Amygdala (tissue), 56 donors: ENCODE data around the gene GRIK5.
"Not testable (repeated sequence)": the region's sequence is repeated elsewhere in the genome, so short reads cannot be mapped to it uniquely, and the experiment has no call there.

Source experiments
- DNase-seq, 56 donors: peaks; one replicate each; lab custom pipeline; 2025; lab: John Stamatoyannopoulos, UW

GRIK5 gene

GRCh38 chr19:42053037-42053935 lies 16.7 kb downstream of the GRIK5 start:
- no peak for DNase-seq

GRCh38 chr19:42052241-42052863 lies 17.7 kb downstream of the GRIK5 start:
- DNase-seq, result no peak

GRCh38 chr19:42051166-42052115 lies 18.6 kb downstream of the GRIK5 start:
- DNase-seq, result no peak

GRCh38 chr19:42048992-42049391 lies 21.0 kb downstream of the GRIK5 start:
- no peak for DNase-seq

GRCh38 chr19:42045575-42045974 lies 24.4 kb downstream of the GRIK5 start:
- peak in 3 of 56 donors; percentile 14 to 26 (median 23) for DNase-seq

GRCh38 chr19:42042455-42043170 lies 27.4 kb downstream of the GRIK5 start:
- DNase-seq, result peak in 2 of 56 donors; percentile 21 to 32

GRCh38 chr19:42040491-42040890 lies 29.5 kb downstream of the GRIK5 start:
- DNase-seq, result not testable (repeated sequence)

- DNase-seq, result no peak
Measured at GRCh38 chr19:42040031-42040430, 30.0 kb downstream of the GRIK5 start.

- DNase-seq, result peak in 1 of 56 donors; percentile 37
Measured at GRCh38 chr19:42038666-42039065, 31.3 kb downstream of the GRIK5 start.

GRCh38 chr19:42037649-42038048 lies 32.4 kb downstream of the GRIK5 start:
- no peak for DNase-seq

GRCh38 chr19:42034640-42035391 lies 35.2 kb downstream of the GRIK5 start:
- peak in 37 of 56 donors; percentile 2 to 61 (median 27) for DNase-seq

GRCh38 chr19:42033413-42033812 lies 36.6 kb downstream of the GRIK5 start:
- no peak for DNase-seq

GRCh38 chr19:42032431-42032830 lies 37.6 kb downstream of the GRIK5 start:
- DNase-seq, result peak in 1 of 56 donors; percentile 18

GRCh38 chr19:42030645-42031440 lies 39.2 kb downstream of the GRIK5 start:
- peak in 2 of 56 donors; percentile 8 to 16 for DNase-seq

GRCh38 chr19:42028304-42029216 lies 41.4 kb downstream of the GRIK5 start:
- DNase-seq, result no peak

GRCh38 chr19:42024622-42025111 lies 45.3 kb downstream of the GRIK5 start:
- peak in 7 of 56 donors; percentile 4 to 40 (median 19) for DNase-seq

- no peak for DNase-seq
Measured at GRCh38 chr19:42023943-42024260, 46.1 kb downstream of the GRIK5 start.
